ENCODE data around the gene ATP6V0E2.

- no peak for TF ChIP-seq CTCF (IDR thresholded peaks at IDR 0.05)
- TF ChIP-seq POLR2A (IDR thresholded peaks at IDR 0.05), result no peak
Measured at GRCh38 chr7:149875396-149875795, 1.6 kb downstream of the ATP6V0E2 start.
